Right ventricle myocardium superior (tissue), 1 donor: ENCODE measurements around the gene PAQR7. TPM values are rescaled to one million over a fixed set of nuclear protein-coding genes. Genes with fewer than 3 reads are reported as not detected.

ENCODE experiments used
- ATAC-seq: fragments of 200-7000 bp; cut with Tn5 transposase; one replicate; pipeline ENCODE4 v1.9.1; 2020; ENCODE audit warnings: mild to moderate bottlenecking; ENCODE audit not compliant: poor library complexity
- DNase-seq: peaks from one replicate; pipeline ENCODE4 v3.0.0-alpha.2; 2020
- intact Hi-C: fragments of 100-400 bp; cut with DNase I; formaldehyde crosslinking; loops from one replicate; pipeline ENCODE4 v1.11.2; 2022
- long read RNA-seq: library from polyadenylated mRNA; unstranded; transcript quantifications from one replicate; pipeline ENCODE4 v2.0.0, GENCODE V29; 2021
- total RNA-seq: library from RNA; stranded (reverse); fragmentation: NEBNext Ultra II Directional; extraction: Animal tissue kit (Norgen Biotek cat#: 25700); gene quantifications from one replicate; pipeline ENCODE4 v1.2.1, GENCODE V29; 2021
- donor health status: DM: no; HTN: yes; CAD: no; lungs with severe emphysema.

Gene PAQR7
- 2.2 TPM for total RNA-seq
- long read RNA-seq, partial matches to known transcripts: 0 of 1 reads
- long read RNA-seq, other reads (novel, unspliced or antisense): 1 of 1 reads

- peak; percentile 86 for DNase-seq
- intact Hi-C loops: no loop called here
- peak; percentile 92 for ATAC-seq
Measured at GRCh38 chr1:25875154-25875855, at the start of gene PAQR7. TSS of gene PAQR7 (minus strand) at chr1:25875708. CDS start at chr1:25863839, 11,869 bp downstream.

- ATAC-seq: no peak
- no peak for DNase-seq
- intact Hi-C loops: no loop called here
Measured at GRCh38 chr1:25924454-25924853, 48.9 kb upstream of the PAQR7 start.

- intact Hi-C loops: no loop called here
- ATAC-seq: peak; percentile 75
- DNase-seq: peak; percentile 45
Measured at GRCh38 chr1:25922971-25923552, 47.6 kb upstream of the PAQR7 start.

- ATAC-seq (peak; percentile 74), DNase-seq (peak; percentile 66)
- intact Hi-C loops: no loop called here
Measured at GRCh38 chr1:25922056-25922970, 46.8 kb upstream of the PAQR7 start.

GRCh38 chr1:25918615-25919014, 43.1 kb upstream of the PAQR7 start:
- intact Hi-C loops: no loop called here
- no peak for ATAC-seq

GRCh38 chr1:25917996-25918395, 42.5 kb upstream of the PAQR7 start:
- DNase-seq (no peak), ATAC-seq (no peak)
- intact Hi-C loops: no loop called here

More at GRCh38 chr1:25918615-25919014, 43.1 kb upstream of the PAQR7 start:
- DNase-seq: no peak

GRCh38 chr1:25916460-25916859, 41.0 kb upstream of the PAQR7 start:
- no peak for ATAC-seq
- intact Hi-C loops: no loop called here

GRCh38 chr1:25914074-25914995, 38.8 kb upstream of the PAQR7 start:
- intact Hi-C loops: no loop called here
- DNase-seq (no peak), ATAC-seq (peak; percentile 58)

More at GRCh38 chr1:25916460-25916859, 41.0 kb upstream of the PAQR7 start:
- no peak for DNase-seq

- DNase-seq (no peak), ATAC-seq (no peak)
- intact Hi-C loops: no loop called here
Measured at GRCh38 chr1:25913206-25913605, 37.7 kb upstream of the PAQR7 start.

GRCh38 chr1:25912076-25912831, 36.7 kb upstream of the PAQR7 start:
- DNase-seq (no peak), ATAC-seq (no peak)
- intact Hi-C loops: no loop called here

- ATAC-seq: no peak
- DNase-seq: no peak
- intact Hi-C loops: no loop called here
Measured at GRCh38 chr1:25911162-25911561, 35.7 kb upstream of the PAQR7 start.

GRCh38 chr1:25909040-25909439, 33.5 kb upstream of the PAQR7 start:
- intact Hi-C loops: no loop called here
- no peak for ATAC-seq

GRCh38 chr1:25908161-25908560, 32.7 kb upstream of the PAQR7 start:
- ATAC-seq (no peak), DNase-seq (no peak)
- intact Hi-C loops: no loop called here

More at GRCh38 chr1:25909040-25909439, 33.5 kb upstream of the PAQR7 start:
- DNase-seq: no peak

- intact Hi-C loops: no loop called here
- ATAC-seq (no peak), DNase-seq (no peak)
Measured at GRCh38 chr1:25907601-25908000, 32.1 kb upstream of the PAQR7 start.

GRCh38 chr1:25906644-25907300, 31.3 kb upstream of the PAQR7 start:
- intact Hi-C loops: no loop called here
- DNase-seq: no peak
- ATAC-seq: no peak

GRCh38 chr1:25905680-25906643, 30.5 kb upstream of the PAQR7 start, which contains the start of gene STMN1:
TSS of gene STMN1 (minus strand) at chr1:25906419. CDS start at chr1:25904676, 1,743 bp downstream.
- ATAC-seq (peak; percentile 97), DNase-seq (peak; percentile 94)
- intact Hi-C loops: no loop called here
